Neural cell (in vitro differentiated cells): ENCODE measurements around the gene IGSF1. TPM values are rescaled to one million over a fixed set of nuclear protein-coding genes. Genes with fewer than 3 reads are reported as not detected.

Source experiments
- H2AFZ ChIP-seq: fragments of 200-600, 300-800 bp; sonication (generic), shearing (Covaris generic); 2 replicates; pipeline ENCODE4 v1.6.0; 2014; ENCODE audit warnings: low read depth, mild to moderate bottlenecking, antibody characterized with exemption, low read length, moderate library complexity
- H3F3A ChIP-seq: fragments of 200-600 bp; shearing (Covaris generic); 2 replicates; pipeline ENCODE4 v1.6.1; 2016; ENCODE audit warnings: mild to moderate bottlenecking, moderate library complexity, mixed read lengths, antibody characterized with exemption, low read length; ENCODE audit not compliant: insufficient read depth, poor library complexity, severe bottlenecking
- H3K27ac ChIP-seq: fragments of 200-600, 300-800 bp; sonication (generic), shearing (Covaris generic); 2 replicates; pipeline ENCODE4 v1.5.1; 2014; ENCODE audit warnings: mild to moderate bottlenecking, low read length, moderate library complexity
- H3K27me3 ChIP-seq: fragments of 300-800, 200-600 bp; sonication (generic), shearing (Covaris generic); 2 replicates; pipeline ENCODE4 v1.6.0; 2014; ENCODE audit warnings: mild to moderate bottlenecking, low read depth, low read length, moderate library complexity; ENCODE audit not compliant: insufficient read depth
- H3K36me3 ChIP-seq: fragments of 300-800, 200-600 bp; sonication (generic), shearing (Covaris generic); 2 replicates; pipeline ENCODE4 v1.5.1; 2014; ENCODE audit warnings: mild to moderate bottlenecking, antibody characterized with exemption, low read length, moderate library complexity; ENCODE audit not compliant: insufficient read depth
- H3K4me2 ChIP-seq: fragments of 300-800, 200-600 bp; sonication (generic), shearing (Covaris generic); 2 replicates; pipeline ENCODE4 v1.6.0; 2014; ENCODE audit warnings: mild to moderate bottlenecking, low read length
- H3K4me3 ChIP-seq: fragments of 300-800, 200-600 bp; sonication (generic), shearing (Covaris generic); 2 replicates; pipeline ENCODE4 v1.5.1; 2014; ENCODE audit warnings: mild to moderate bottlenecking, low read length, moderate library complexity
- H3K79me2 ChIP-seq: fragments of 200-600 bp; shearing (Covaris generic); replicated peaks from 2 replicates; pipeline ENCODE4 v1.6.0; 2014; ENCODE audit warnings: mild to moderate bottlenecking, low read length, moderate library complexity; ENCODE audit not compliant: insufficient read depth
- H3K9ac ChIP-seq: fragments of 300-800, 200-600 bp; sonication (generic), shearing (Covaris generic); 2 replicates; pipeline ENCODE4 v1.6.1; 2016; ENCODE audit warnings: mild to moderate bottlenecking, low read length, mixed read lengths
- H3K9me2 ChIP-seq: fragments of 200-600 bp; shearing (Covaris generic); 2 replicates; pipeline ENCODE4 v1.6.1; 2016; ENCODE audit warnings: mild to moderate bottlenecking, low read length, mixed read lengths; ENCODE audit not compliant: insufficient read depth
- H3K9me3 ChIP-seq: fragments of 200-600, 300-800 bp; sonication (generic), shearing (Covaris generic); 2 replicates; pipeline ENCODE4 v1.6.1; 2016; ENCODE audit warnings: mild to moderate bottlenecking, mixed run types, low read length, moderate library complexity, mixed read lengths
- H4K20me1 ChIP-seq: fragments of 200-600 bp; shearing (Covaris generic); 2 replicates; pipeline ENCODE4 v1.6.1; 2016; ENCODE audit warnings: mild to moderate bottlenecking, mixed run types; ENCODE audit not compliant: insufficient read depth
- CTCF ChIP-seq: fragments of 450-650 bp; IDR thresholded peaks from 2 replicates; pipeline ENCODE4 v1.5.1; 2014; ENCODE audit warnings: antibody characterized with exemption, mild to moderate bottlenecking, moderate library complexity; ENCODE audit not compliant: poor library complexity, severe bottlenecking
- EP300 ChIP-seq: fragments of 450-650 bp; conservative IDR thresholded peaks from 2 replicates; pipeline ENCODE4 v1.6.1; 2014; ENCODE audit warnings: antibody characterized with exemption, mild to moderate bottlenecking, moderate library complexity; ENCODE audit not compliant: poor library complexity, severe bottlenecking
- EZH2 ChIP-seq: fragments of 200-600, 300-800 bp; shearing (Covaris generic), sonication (generic); IDR thresholded peaks from 2 replicates; pipeline ENCODE4 v1.6.1; 2014; ENCODE audit warnings: antibody characterized with exemption, low read length, borderline replicate concordance, mild to moderate bottlenecking; ENCODE audit not compliant: insufficient read depth, poor library complexity, severe bottlenecking
- MXI1 ChIP-seq: fragments of 450-650 bp; conservative IDR thresholded peaks from 2 replicates; pipeline ENCODE4 v1.6.1; 2014; ENCODE audit warnings: antibody characterized with exemption, mild to moderate bottlenecking; ENCODE audit not compliant: poor library complexity, severe bottlenecking
- POLR2AphosphoS5 ChIP-seq: IDR thresholded peaks from 2 replicates; pipeline ENCODE4 v1.6.1; 2012
- RAD21 ChIP-seq: fragments of 450-650 bp; conservative IDR thresholded peaks from 2 replicates; pipeline ENCODE4 v1.6.1; 2014; ENCODE audit warnings: antibody characterized with exemption, mild to moderate bottlenecking, moderate library complexity
- REST ChIP-seq: IDR thresholded peaks from 2 replicates; pipeline ENCODE4 v1.6.1; 2012; ENCODE audit warnings: borderline replicate concordance
- SMC3 ChIP-seq: fragments of 450-650 bp; conservative IDR thresholded peaks from 2 replicates; pipeline ENCODE4 v1.6.1; 2014; ENCODE audit warnings: antibody characterized with exemption, mild to moderate bottlenecking, moderate library complexity; ENCODE audit not compliant: poor library complexity
- TAF1 ChIP-seq: IDR thresholded peaks from 2 replicates; pipeline ENCODE4 v1.6.1; 2012; ENCODE audit warnings: low read depth
- polyA plus RNA-seq: library from polyadenylated mRNA; depleted of rRNA; stranded (reverse); fragments of >200 nt; gene quantifications from 2 replicates; pipeline ENCODE4 v1.2.3, GENCODE V29; 2014

IGSF1 gene
- polyA plus RNA-seq, 1 donor from 2014 or later = 2.6 TPM

GRCh38 chrX:131308980-131309379 is 19.9 kb upstream of the IGSF1 start:
- Histone ChIP-seq H3K9ac (no peak overlapping the region), H4K20me1 (no peaks in the 10 kb centered on the region), H3K9me3 (no peaks in the 10 kb centered on the region), H3K79me2 (no peaks in the 10 kb centered on the region), H3F3A (no peaks in the 10 kb centered on the region), H3K36me3 (no peaks in the 10 kb centered on the region), H3K27me3 (no peaks in the 10 kb centered on the region), H3K4me3 (no peak overlapping the region), H3K27ac (no peak overlapping the region), H2AFZ (no peak overlapping the region), H3K4me2 (no peak overlapping the region), H3K9me2 (no peaks in the 10 kb centered on the region)
- no peak for TF ChIP-seq MXI1
- TF ChIP-seq POLR2AphosphoS5 = no peak
- no peak for TF ChIP-seq TAF1
- TF ChIP-seq REST = no peak

GRCh38 chrX:131306601-131307000 is 17.5 kb upstream of the IGSF1 start:
- Histone ChIP-seq H3F3A (no peaks in the 10 kb centered on the region), H3K27ac (no peak overlapping the region), H3K27me3 (no peaks in the 10 kb centered on the region), H3K4me2 (no peak overlapping the region), H3K9me2 (no peaks in the 10 kb centered on the region), H3K4me3 (no peak overlapping the region), H3K36me3 (no peaks in the 10 kb centered on the region), H3K9me3 (no peaks in the 10 kb centered on the region), H3K79me2 (no peaks in the 10 kb centered on the region), H4K20me1 (no peaks in the 10 kb centered on the region), H3K9ac (no peak overlapping the region), H2AFZ (no peak overlapping the region)
- TF ChIP-seq TAF1 = no peak
- no peak for TF ChIP-seq CTCF
- no peak for TF ChIP-seq REST
- TF ChIP-seq SMC3 = no peak
- TF ChIP-seq EZH2 = no peak
- no peak for TF ChIP-seq RAD21
- TF ChIP-seq EP300 = no peak
- no peak for TF ChIP-seq POLR2AphosphoS5
- no peak for TF ChIP-seq MXI1
